ENCODE results near the gene CARD10. TPM values are rescaled to one million over a fixed set of nuclear protein-coding genes. Genes with fewer than 3 reads are reported as not detected.

CARD10 gene
- total RNA-seq, 1 experiment from 2014 or later, result 22.7 TPM

GRCh38 chr22:37566903-37567798 is 47.9 kb upstream of the CARD10 start:
- TF ChIP-seq CTCF (IDR thresholded peaks at IDR 0.05; ENCODE audit: unreplicated experiment), result peak; percentile 84
- Mint-ChIP-seq H3K27ac (ENCODE audit: low read depth, unreplicated experiment) (no peak overlapping the region), H3K36me3 (ENCODE audit: insufficient read depth, unreplicated experiment) (peaks cover 28% of the 10 kb centered on the region), H3K27me3 (ENCODE audit: insufficient read depth, unreplicated experiment) (no peaks in the 10 kb centered on the region), H3K9me3 (ENCODE audit: unreplicated experiment) (no peaks in the 10 kb centered on the region), H3K4me1 (ENCODE audit: insufficient read depth, unreplicated experiment) (peaks cover 32% of the 10 kb centered on the region), H3K4me3 (ENCODE audit: unreplicated experiment) (no peak overlapping the region)
- CTCF ChIA-PET, result interaction anchor here (0.6 to 15.3 kb wide), 33 partner anchors 9 to 1355 kb away, joined by 3 to 667 read pairs (median 4); partner anchors contain the start of gene LGALS2
- POLR2A ChIA-PET, result interaction anchor here (0.6 to 8.6 kb wide), 5 partner anchors 23 to 307 kb away, joined by 3 to 194 read pairs (median 3); no protein-coding TSS in a partner anchor
- BruUV-seq (replicated peaks), result no TSS peak
- intact Hi-C loops (cut with micrococcal nuclease), result loop anchor here (1.0 to 10.0 kb wide), 2 partner anchors 22 to 92 kb away; no protein-coding TSS in a partner anchor
- DNase-seq (ENCODE audit: unreplicated experiment), result peak; percentile 82

GRCh38 chr22:37566329-37566837 is 47.2 kb upstream of the CARD10 start:
- Mint-ChIP-seq H3K4me1 (ENCODE audit: insufficient read depth, unreplicated experiment) (peaks cover 37% of the 10 kb centered on the region), H3K27me3 (ENCODE audit: insufficient read depth, unreplicated experiment) (no peaks in the 10 kb centered on the region), H3K4me3 (ENCODE audit: unreplicated experiment) (no peak overlapping the region), H3K9me3 (ENCODE audit: unreplicated experiment) (no peaks in the 10 kb centered on the region), H3K27ac (ENCODE audit: low read depth, unreplicated experiment) (no peak overlapping the region), H3K36me3 (ENCODE audit: insufficient read depth, unreplicated experiment) (peaks cover 28% of the 10 kb centered on the region)
- ChIA-PET POLR2A (interaction anchor here (1.7 to 8.6 kb wide), 3 partner anchors 23 to 41 kb away, joined by 8 to 194 read pairs (median 19); no protein-coding TSS in a partner anchor), CTCF (interaction anchor here (0.6 to 15.3 kb wide), 17 partner anchors 9 to 307 kb away, joined by 3 to 667 read pairs (median 10); no protein-coding TSS in a partner anchor)
- no peak for DNase-seq (ENCODE audit: unreplicated experiment)
- TF ChIP-seq CTCF (IDR thresholded peaks at IDR 0.05; ENCODE audit: unreplicated experiment), result no peak
- BruUV-seq (replicated peaks), result no TSS peak
- intact Hi-C loops (cut with micrococcal nuclease), result loop anchor here (10.0 kb wide), 1 partner anchor 92 kb away; no protein-coding TSS in a partner anchor

DNA sequence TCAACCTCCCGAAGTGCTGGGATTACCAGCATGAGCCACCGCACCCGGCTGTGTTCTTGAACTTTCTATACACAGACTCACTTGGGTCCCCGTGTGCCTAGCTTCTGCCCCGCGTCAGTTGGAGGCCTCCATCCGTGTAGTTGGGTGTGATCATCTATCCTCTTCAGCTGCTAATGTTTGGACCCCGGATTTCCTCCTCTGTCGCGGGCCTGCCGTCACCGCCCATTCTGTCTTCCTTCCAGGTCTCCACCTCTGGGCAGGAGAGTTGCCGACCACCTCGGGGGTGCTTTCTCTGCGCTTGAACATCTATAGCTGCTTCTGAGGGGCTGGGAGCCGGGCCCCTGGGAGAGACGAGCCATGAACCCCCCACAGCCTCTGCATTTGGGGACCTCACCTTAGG is 46.6 kb upstream of the CARD10 start:
- peaks cover 28% of the 10 kb centered on the region for H3K36me3 Mint-ChIP-seq (ENCODE audit: insufficient read depth, unreplicated experiment)
- no peaks in the 10 kb centered on the region for H3K27me3 Mint-ChIP-seq (ENCODE audit: insufficient read depth, unreplicated experiment)
- peaks cover 37% of the 10 kb centered on the region for H3K4me1 Mint-ChIP-seq (ENCODE audit: insufficient read depth, unreplicated experiment)
- H3K4me3 Mint-ChIP-seq (ENCODE audit: unreplicated experiment), result no peak overlapping the region
- ChIA-PET CTCF (interaction anchor here (1.1 to 15.3 kb wide), 6 partner anchors 20 to 93 kb away, joined by 4 to 667 read pairs (median 20); no protein-coding TSS in a partner anchor), POLR2A (interaction anchor here (1.7 to 8.6 kb wide), 3 partner anchors 22 to 40 kb away, joined by 8 to 194 read pairs (median 19); no protein-coding TSS in a partner anchor)
- H3K27ac Mint-ChIP-seq (ENCODE audit: low read depth, unreplicated experiment), result no peak overlapping the region
- no TSS peak for BruUV-seq (replicated peaks)
- H3K9me3 Mint-ChIP-seq (ENCODE audit: unreplicated experiment), result no peaks in the 10 kb centered on the region
- TF ChIP-seq CTCF (IDR thresholded peaks at IDR 0.05; ENCODE audit: unreplicated experiment), result no peak
- intact Hi-C loops (cut with micrococcal nuclease), result loop anchor here (10.0 kb wide), 1 partner anchor 91 kb away; no protein-coding TSS in a partner anchor
- no peak for DNase-seq (ENCODE audit: unreplicated experiment)
